Glutamatergic neuron (in vitro differentiated cells): ENCODE measurements around the gene RNF225. TPM values are rescaled to one million over a fixed set of nuclear protein-coding genes. Genes with fewer than 3 reads are reported as not detected.
"Not testable (repeated sequence)": the region's sequence is repeated elsewhere in the genome, so short reads cannot be mapped to it uniquely, and the experiment has no call there.

Source experiments
- DNase-seq: peaks from one replicate; pipeline ENCODE4 v3.0.0; 2022
- H3K27ac Mint-ChIP-seq: one replicate; pipeline ENCODE4 v1.8.0; 2020; ENCODE audit warnings: mild to moderate bottlenecking, mixed read lengths, inconsistent platforms; ENCODE audit not compliant: unreplicated experiment
- H3K27me3 Mint-ChIP-seq: one replicate; pipeline ENCODE4 v1.8.0; 2020; ENCODE audit warnings: mild to moderate bottlenecking, moderate library complexity, mixed read lengths, inconsistent platforms; ENCODE audit not compliant: unreplicated experiment
- H3K36me3 Mint-ChIP-seq: one replicate; pipeline ENCODE4 v1.8.0; 2020; ENCODE audit warnings: mild to moderate bottlenecking, mixed read lengths, inconsistent platforms; ENCODE audit not compliant: unreplicated experiment
- H3K4me1 Mint-ChIP-seq: one replicate; pipeline ENCODE4 v1.8.0; 2020; ENCODE audit warnings: mild to moderate bottlenecking, low read depth, mixed read lengths, inconsistent platforms; ENCODE audit not compliant: unreplicated experiment
- H3K4me3 Mint-ChIP-seq: one replicate; pipeline ENCODE4 v1.8.0; 2020; ENCODE audit warnings: mild to moderate bottlenecking, mixed read lengths, inconsistent platforms; ENCODE audit not compliant: unreplicated experiment
- H3K9me3 Mint-ChIP-seq: one replicate; pipeline ENCODE4 v1.8.0; 2020; ENCODE audit warnings: mild to moderate bottlenecking, moderate library complexity, mixed read lengths, inconsistent platforms; ENCODE audit not compliant: unreplicated experiment
- CTCF ChIP-seq: fragments of 200-600 bp; sonication (generic); IDR thresholded peaks from one replicate; pipeline ENCODE4 v1.5.0; 2021; ENCODE audit not compliant: partially characterized antibody, unreplicated experiment
- total RNA-seq: library from RNA; stranded (reverse); fragmentation: NEBNext Ultra II Directional; extraction: Animal tissue kit (Norgen Biotek cat#: 25700); gene quantifications from one replicate; pipeline ENCODE4 v1.2.1, GENCODE V29; 2021; ENCODE audit not compliant: unreplicated experiment

Gene RNF225
- total RNA-seq, 1 donor from 2014 or later, result 0.44 TPM

DNA sequence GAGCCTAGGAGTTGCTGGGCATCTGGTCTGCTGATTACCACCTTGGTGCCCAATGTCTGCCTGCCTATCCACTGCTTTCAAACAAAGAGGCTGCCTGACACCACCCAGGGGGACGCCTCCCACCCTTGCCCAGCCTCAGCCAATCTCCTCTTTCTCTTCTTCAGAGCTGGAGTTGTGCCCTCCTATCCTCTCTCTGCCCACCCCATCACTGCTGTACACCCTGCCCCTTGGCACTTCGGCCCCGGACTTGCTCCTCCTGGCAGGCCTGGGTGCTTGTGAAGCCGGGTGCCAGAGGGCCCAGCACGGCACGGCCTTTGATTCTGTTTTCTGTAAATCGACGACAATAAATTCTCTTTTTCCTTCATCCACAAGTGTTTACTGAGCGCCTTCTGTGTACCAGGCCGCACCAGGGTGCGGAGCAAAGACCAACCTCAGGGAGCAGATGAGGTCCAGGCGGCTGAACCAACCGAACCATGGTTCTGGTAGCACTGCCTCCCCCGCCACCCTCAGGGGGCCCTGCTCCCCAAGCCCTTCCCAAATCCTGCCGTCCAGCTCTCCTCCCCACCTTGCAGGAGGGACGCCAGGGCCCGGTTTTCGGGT lies 5.0 kb downstream of the RNF225 start:
- DNase-seq, result no peak
- Mint-ChIP-seq H3K27ac (no peak overlapping the region), H3K27me3 (peaks cover 2% of the 10 kb centered on the region), H3K4me1 (no peaks in the 10 kb centered on the region), H3K9me3 (peaks cover 10% of the 10 kb centered on the region), H3K4me3 (peak overlapping the region; percentile 96), H3K36me3 (no peaks in the 10 kb centered on the region)
- no peak for TF ChIP-seq CTCF

GRCh38 chr19:58400916-58401839 lies 5.7 kb downstream of the RNF225 start:
- Mint-ChIP-seq H3K4me3 (peak overlapping the region; percentile 96), H3K27me3 (peaks cover 2% of the 10 kb centered on the region), H3K36me3 (no peaks in the 10 kb centered on the region), H3K27ac (no peak overlapping the region), H3K9me3 (peaks cover 7% of the 10 kb centered on the region), H3K4me1 (no peaks in the 10 kb centered on the region)
- no peak for TF ChIP-seq CTCF
- peak; percentile 99 for DNase-seq

GRCh38 chr19:58401840-58402421 lies 6.5 kb downstream of the RNF225 start:
- Mint-ChIP-seq H3K4me1 (peaks cover 2% of the 10 kb centered on the region), H3K27me3 (peaks cover 6% of the 10 kb centered on the region), H3K4me3 (peak overlapping the region; percentile 96), H3K36me3 (no peaks in the 10 kb centered on the region), H3K9me3 (peaks cover 13% of the 10 kb centered on the region), H3K27ac (no peak overlapping the region)
- no peak for DNase-seq
- TF ChIP-seq CTCF, result peak; percentile 21

DNA sequence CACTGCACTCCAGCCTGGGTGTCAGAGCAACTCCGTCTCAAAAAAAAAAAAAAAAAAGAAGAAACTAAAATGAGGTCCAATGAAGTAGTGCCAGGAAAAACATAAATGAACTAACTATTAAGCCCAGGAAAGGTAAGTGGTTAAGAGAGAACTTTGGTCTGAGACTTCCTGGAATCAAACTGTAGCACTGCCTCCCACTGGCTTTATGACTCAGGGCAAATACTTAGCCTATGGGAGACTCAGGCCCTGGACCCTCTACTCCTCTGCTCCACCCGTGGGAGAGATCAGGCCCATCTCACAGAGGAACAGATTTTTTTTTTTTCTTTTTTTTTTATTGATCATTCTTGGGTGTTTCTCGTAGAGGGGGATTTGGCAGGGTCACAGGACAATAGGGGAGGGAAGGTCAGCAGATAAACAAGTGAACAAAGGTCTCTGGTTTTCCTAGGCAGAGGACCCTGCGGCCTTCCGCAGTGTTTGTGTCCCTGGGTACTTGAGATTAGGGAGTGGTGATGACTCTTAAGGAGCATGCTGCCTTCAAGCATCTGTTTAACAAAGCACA lies 8.5 kb downstream of the RNF225 start:
- H3K27ac Mint-ChIP-seq, H3K4me3 Mint-ChIP-seq, H3K36me3 Mint-ChIP-seq, H3K4me1 Mint-ChIP-seq, DNase-seq: not testable (repeated sequence)
- peaks cover 12% of the 10 kb centered on the region for H3K27me3 Mint-ChIP-seq
- peaks cover 14% of the 10 kb centered on the region for H3K9me3 Mint-ChIP-seq

DNA sequence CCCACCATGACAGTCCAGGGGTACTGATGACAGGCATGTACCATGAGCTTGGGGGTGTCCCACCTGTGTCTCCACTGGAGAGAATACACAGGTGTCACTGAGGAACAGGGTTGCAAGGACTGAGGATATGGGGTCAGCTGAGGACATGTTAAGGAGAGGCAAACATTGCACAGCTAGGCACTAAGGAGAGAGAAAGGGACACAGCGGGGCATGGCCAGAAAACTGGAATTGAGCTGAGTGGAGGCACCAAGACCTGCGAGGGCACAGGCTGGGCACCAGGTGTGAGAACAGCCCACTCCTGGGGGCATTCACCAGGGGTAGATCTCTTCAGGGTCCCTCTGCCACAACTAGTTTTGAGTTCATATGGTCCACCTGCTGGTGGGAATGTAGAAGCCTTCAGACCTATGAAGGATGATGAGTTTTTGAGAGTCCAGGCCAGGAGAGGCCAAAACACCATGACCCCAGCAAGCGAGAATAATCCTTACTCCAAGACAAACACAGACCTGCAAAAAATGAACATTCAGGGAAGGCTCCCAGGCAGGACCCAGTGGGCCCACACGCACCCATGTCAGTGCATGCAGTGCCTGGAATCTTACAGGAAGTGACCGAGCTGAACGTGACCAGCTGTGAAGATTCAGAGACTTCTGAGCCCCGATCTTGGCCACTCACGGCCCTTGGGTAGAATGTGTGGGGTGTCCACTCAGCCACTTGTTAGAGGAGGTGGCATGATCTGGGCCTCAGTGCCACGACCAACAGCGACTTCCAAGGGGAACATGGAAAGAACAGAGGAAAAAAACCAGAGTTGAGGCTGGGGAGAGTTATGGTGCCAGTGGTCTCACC lies 11.6 kb downstream of the RNF225 start:
- Mint-ChIP-seq H3K4me1 (peaks cover 11% of the 10 kb centered on the region), H3K4me3 (peak overlapping the region; percentile 90), H3K9me3 (peaks cover 16% of the 10 kb centered on the region), H3K36me3 (no peaks in the 10 kb centered on the region), H3K27ac (no peak overlapping the region), H3K27me3 (peaks cover 14% of the 10 kb centered on the region)
- TF ChIP-seq CTCF, result peak; percentile 33
- DNase-seq, result no peak
